Breast epithelium (tissue), 3 donors: ENCODE measurements around the gene PTAR1.

Source experiments
- CTCF ChIP-seq, 3 donors: fragments of 450-650 bp; IDR thresholded peaks; one replicate each; pipeline ENCODE4 v1.5.1; 2016 to 2017; ENCODE audit warnings: antibody characterized with exemption in 3 of 3, mild to moderate bottlenecking in 3 of 3, moderate library complexity in 3 of 3
- POLR2AphosphoS5 ChIP-seq, 3 donors: sonication (generic); formaldehyde crosslinking; IDR thresholded peaks; one replicate each; pipeline ENCODE4 v1.6.1; 2017; ENCODE audit warnings: antibody characterized with exemption in 3 of 3

- TF ChIP-seq CTCF (IDR thresholded peaks at IDR 0.05): no peak
- TF ChIP-seq POLR2AphosphoS5 (IDR thresholded peaks at IDR 0.05): no peak
Observed at GRCh38 chr9:69740872-69741505, 18.8 kb downstream of the PTAR1 start.
